Activated CD4-positive, alpha-beta T cell treated with anti-CD3 and anti-CD28 coated beads, Interleukin-2, amount 50 U/mL, for 24 hours (primary cell): ENCODE results near the gene CENPW.

Experiments
- DNase-seq, 2 donors: peaks; one replicate each; pipeline ENCODE4 v3.0.0-alpha.2; 2020; ENCODE audit warnings: low read depth in 1 of 2, low spot score in 1 of 2

The CENPW gene

DNA sequence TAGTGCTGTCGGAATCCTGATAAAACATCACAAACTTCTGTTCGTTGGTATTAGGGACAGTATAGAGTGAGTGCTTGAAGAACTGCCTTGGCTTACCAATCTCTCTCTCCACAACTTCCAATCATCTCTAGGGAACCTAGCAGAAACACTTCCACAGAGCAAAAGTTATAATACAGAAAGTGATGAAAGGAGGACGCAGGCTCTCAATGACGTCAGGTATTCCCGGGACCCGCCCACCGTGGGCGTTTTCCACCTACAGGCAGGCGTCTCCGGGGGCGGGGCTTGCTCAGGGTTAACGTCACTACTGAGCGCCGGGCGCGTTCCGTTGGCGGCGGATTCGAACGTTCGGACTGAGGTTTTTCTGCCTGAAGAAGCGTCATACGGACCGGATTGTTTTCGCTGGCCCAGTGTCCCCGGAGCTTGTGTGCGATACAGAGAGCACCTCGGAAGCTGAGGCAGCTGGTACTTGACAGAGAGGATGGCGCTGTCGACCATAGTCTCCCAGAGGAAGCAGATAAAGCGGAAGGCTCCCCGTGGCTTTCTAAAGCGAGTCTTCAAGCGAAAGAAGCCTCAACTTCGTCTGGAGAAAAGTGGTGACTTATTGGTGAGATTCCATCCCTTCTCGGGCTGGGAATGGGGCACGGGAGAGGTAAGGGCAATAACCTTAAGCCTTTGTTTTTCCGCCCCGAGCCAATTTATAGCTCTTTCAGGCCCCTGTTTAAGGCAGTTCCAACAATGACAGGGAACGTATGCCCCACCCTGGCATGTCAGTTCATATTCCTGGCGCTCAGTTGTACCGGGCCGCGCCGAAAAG, at the start of gene CENPW:
TSS of gene CENPW (plus strand) at position 320 of the 814 bp plus-strand sequence. CDS start at position 479, 159 bp downstream.
- peak; percentile 86 to 93 for DNase-seq

DNA sequence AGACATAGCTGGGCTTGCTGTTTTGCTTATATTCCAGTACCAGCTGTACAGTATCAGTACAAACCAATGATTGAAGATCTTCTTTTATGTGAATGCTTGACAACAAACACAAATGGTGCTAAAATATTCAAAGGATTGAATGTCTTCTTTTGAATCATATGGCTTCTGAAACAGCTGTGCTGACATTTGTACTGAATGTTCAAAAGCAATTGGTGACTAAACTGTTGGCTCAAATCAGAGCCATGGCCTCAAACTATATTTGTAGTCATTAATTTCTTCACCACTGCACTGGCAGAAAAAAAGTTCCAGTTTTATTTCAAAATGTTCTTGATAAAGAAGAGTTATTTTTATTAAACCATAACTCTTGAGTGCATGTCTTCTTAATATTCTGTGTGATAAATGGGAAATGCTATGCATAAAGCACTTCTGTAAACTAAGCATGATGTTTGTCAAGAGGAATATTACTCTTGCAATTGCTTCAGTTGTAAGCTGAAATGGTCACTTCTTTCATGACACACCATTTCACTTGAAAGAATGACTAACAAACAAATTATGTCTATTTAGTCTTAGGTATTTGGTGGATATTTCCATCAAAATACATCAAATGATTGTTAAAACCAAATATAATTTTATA, 45.9 kb upstream of the CENPW start:
- no peak for DNase-seq

DNA sequence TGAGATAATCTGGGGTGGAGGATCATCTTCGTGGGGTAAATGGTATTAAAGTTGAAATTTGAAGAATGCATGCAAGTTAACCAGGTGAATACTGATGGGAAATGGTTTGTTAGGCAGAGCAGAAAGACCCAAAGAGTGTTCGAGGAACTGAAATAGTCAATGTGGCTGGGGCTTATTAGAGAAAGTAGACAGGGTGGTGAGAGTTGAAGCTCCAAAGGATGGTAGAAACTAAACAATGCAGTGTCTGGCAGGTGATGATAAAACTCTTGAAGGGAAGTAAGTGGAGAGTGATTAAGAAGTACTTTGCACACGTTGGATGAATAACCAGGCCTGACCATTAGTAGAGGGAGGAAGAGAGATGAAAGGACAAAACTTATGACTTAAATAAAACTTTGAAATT, 39.8 kb upstream of the CENPW start:
- no peak for DNase-seq

DNA sequence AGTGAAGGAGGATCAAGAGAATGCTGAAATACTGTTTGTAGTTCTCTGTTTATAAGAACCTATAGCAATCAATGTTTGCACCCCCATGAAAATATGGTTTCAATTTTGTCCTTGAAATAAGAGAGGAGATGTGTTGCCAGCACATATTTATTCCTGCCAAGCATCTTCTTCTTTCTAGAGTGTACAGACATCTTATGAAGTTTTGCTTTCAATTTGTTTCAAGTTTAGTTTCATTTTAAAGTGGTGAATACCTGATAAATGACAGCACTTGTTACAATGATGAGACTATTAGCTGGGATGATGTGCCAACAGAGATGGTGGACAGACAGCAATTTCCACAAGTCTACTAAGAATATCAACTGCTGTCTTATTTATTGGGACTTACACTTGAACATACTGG, 39.2 kb upstream of the CENPW start:
- DNase-seq = no peak

DNA sequence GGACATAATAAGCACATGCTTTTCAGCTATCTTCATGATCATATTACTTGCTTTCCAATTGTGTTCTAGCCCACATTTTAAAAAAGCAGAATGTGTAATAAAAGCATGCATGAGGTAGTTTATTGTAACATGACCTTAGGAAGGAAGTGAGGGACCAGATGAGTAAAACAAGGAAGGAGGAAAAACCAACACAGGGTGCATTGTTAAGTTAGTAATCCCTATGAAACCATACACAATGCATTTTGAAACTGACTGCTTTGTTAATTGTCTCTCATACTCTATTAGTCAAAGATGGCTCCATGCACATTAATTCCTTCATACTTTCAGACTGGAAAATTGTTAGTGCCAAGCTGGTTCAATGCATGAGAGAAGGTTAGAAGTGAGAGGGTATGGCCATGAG, 37.7 kb upstream of the CENPW start:
- no peak for DNase-seq

DNA sequence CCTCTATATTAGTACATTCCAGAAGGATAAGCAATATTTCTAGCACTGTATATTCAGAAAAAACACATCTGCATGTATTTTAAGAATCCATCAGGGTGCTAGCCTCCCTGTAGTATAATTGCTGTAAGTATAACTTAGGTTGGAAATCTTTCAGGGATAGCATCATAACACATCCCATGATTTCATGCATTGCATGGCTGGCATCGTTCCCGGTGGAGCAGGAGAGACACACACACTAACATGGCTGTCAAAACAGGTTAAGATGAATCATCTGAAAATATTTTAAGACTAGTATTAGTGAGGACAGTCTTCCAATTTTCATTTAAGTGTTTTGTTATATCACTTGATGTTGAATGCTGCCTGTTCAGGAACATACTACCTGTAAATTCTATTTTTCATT, 32.1 kb upstream of the CENPW start:
- no peak for DNase-seq

DNA sequence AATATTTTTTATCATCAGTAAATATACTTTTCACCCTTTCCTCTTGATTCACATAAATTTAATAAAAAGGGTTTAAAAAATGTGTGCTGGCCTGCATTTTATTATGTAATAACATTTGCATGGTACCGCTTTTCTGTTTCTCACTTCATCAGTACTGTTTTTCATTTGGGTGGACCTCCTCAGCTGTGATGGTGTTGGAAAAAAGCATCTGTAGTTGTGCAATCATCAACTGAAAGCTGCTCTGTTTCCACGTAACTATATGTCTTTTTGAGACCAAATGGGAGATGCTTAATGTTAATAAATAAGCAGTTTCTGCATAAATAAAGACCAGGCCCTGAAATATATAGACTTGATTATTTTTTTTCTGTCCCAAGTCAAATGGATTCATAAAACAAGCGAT, 31.6 kb upstream of the CENPW start:
- DNase-seq = no peak

DNA sequence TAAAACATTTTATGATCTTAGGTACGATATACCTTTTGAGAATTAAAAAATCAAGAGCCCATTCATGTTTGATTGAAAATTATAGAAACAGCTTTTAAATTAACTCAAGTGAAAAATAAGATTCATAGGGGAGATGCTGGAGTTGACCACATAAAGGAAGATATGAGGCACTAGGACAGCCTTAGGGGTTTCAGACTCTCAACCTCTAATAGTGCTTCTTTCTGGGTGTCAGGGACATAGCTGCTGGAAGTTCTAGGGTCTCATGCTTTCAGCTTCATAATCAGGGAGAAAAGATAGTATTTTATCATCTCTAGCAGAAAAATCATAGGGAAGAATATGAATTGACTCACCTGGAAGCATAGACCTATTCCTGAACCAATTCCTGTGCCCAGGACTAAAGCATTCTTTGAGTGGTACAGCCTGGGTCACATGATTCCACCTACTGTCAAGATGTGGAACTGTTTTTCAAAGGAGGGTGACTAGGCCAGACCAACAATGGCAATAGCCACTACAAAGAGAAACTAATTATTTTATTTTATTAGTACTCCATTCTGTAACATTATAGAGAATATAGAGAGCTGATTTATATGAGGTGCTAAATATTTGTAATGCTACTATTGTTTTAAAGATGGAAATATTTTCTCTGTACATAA, 27.8 kb upstream of the CENPW start:
- no peak for DNase-seq

DNA sequence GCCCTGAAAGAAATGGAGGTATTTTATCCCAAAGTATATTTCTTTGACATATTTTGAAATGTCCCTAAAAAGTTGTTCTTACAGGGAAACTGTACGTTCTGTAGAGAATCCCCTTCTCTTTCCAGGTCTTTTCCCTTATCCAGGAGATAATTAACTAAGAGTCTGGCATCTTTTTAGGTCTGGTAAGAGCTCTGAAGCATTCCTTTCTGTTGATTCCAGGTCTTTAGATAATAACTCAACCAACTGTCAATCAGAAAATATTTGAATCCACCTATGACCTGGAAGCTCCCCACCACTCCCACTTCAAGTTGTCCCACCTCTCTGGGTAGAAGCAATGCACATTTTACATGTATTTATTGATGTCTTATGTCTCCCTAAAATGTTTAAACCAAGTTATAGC, 26.0 kb upstream of the CENPW start:
- DNase-seq = no peak

DNA sequence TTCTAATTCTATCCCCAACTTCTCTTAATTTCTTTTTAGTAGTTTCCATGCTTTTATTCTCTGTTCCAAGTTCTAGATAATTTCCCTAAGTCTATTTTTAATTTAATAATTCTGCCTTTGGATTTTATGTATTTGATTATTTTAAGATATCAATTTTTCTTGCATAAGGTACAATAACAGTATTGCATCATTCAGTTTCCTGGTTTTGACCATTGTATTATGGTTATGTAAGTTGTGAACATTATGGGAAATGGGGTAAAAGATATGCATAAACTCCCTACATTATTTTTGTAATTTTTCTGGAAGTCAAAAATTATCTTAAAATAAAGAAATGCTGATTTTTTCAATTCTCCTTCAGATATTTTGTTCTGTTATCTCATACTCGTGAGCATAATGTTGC, 21.1 kb upstream of the CENPW start:
- no peak for DNase-seq

DNA sequence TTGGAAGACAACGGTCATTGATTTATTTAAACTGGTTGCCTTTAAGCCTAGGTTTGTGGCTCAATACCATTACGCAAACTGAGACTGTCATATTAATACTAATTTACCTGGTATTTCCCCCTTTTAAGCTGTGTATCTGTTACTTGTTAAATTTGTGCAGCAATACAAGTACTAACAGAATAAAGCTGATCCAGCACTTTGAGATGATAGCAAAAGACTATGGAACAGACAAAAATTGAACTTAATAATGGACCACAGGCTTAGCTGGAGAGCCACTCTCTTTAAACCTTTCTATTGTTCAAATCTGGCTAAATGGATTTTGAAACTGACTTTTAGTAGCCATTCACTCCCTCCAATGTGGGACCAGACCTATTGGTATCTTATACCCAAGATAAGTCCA, 6.2 kb upstream of the CENPW start:
- no peak for DNase-seq

DNA sequence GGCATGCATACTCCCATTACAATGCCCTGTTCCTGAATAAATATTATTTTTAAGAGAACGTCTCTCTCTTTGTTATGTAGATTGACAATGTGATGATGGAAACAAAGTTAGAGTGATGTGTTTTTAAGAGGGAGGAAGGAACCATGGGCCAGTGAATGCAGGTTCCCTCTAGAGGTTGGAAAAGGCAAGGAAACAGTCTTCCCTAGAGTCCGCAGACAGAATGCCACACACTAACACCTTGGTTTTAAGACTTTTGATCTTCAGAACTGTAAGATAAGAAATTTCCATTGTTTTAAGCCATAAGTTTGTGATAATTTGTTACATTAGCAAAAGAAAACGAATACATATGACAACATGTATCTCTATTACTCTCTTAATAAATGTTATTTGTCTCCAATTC, 4.7 kb upstream of the CENPW start:
- DNase-seq = no peak

DNA sequence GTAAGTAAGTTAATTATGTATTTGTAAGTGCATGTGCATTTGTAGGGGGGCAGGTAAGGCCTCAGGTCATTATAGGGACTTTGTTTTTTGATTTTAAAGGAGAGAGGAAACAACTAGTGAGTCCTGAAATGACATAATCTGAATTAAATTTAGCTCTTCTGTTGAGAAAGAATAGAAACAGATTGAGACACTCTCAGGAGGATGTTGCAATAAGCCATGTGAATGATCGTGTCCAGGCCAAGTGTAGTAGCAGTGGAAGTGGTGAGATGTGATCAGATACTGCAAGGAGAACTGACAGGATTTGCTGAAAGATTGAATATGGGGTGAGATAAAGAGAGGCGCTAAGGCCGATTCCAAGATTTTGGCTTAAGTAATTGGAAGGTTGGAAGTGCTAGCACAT, 2.6 kb upstream of the CENPW start:
- no peak for DNase-seq

DNA sequence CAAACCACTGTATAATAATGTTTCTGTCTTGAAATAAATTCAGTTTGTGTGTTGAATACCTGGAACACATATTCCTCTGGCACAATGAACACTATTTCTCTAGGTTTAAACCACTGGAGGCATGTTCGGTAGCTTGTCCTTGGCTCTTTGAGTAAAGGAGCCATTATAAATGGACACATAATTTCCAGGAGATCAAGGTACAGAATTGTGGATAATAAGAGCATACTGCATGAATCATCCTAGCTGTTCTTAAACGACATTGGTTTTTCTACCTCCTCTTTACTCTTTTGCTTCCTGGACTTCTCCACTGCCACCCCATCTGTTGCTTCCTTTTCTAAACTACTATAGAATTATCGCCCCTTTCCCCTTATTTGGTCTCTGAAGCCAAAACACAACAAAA, 1.2 kb downstream of the CENPW start:
- DNase-seq = no peak

DNA sequence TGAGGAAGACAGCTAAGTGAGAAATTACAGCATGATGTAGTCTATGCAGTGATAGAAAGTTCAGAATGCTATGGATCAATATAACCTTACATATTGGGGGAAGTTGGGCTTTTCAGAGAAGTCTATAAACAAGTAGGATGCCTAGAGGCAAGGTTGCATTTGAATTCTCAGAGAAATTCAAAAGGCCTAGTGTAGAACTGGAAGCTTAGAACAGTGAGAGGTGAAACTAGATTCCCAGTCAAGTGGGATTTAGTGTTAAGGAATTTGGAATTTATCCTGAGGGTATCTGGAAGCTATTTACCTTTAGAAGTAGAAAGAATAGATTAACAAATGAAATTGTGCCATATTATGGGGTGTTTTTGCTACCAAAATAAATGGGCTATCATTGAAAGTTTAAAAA, 4.3 kb downstream of the CENPW start:
- DNase-seq = no peak

DNA sequence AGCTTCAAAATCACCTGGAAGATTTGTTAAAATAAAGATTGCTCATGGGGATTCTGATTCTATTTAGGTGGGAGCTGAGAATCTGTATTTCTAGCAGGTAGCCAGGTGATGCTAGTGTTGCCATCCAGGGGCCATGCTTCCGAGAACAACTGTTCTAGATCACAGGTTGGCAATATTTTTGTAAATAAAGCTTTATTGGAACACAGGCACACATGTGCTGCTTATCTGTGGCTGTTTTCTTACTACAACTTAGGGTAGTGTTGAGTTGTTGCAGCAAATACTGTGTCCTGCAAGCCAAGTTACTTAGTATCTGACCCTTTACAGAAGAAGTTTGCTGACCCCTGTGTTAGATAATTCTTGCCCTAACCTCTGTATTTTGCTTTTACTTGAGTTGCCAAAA, 12.0 kb downstream of the CENPW start:
- no peak for DNase-seq

DNA sequence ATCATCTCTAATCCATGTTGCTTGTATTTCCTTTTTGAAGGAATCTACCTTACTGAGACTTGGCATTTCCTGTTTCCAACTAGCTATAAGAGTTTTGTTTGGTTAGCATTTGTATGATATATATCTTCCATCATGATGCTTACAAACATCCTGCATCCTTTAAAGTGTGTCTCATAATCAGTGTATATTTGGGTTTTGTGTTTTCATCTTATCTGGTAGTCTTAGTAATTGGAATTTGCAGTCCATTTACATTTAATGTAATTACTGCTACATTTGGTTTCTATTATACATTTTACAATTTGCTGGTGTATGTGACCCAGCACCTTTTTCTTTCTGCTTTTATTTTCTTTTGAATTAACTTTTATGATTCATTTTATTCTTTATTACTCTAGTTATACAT, 12.6 kb downstream of the CENPW start:
- DNase-seq = no peak

DNA sequence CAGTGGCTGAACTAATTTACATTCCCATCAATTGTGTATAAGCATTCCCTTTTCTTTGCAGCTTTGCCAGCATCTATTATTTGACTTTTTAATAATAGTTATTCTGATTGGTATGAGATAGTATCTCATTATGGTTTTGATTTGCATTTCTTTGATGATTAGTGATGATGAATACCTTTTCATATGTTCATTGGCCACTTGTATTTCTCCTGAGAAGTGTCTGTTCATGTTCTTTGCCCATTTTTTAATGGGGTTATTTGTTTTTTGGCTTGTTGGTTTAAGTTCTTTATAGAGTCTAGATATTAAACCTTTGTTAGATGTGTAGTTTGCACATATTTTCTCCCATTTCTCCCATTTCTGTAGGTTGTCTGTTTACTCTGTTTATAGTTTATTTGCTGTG, 16.6 kb downstream of the CENPW start:
- no peak for DNase-seq

DNA sequence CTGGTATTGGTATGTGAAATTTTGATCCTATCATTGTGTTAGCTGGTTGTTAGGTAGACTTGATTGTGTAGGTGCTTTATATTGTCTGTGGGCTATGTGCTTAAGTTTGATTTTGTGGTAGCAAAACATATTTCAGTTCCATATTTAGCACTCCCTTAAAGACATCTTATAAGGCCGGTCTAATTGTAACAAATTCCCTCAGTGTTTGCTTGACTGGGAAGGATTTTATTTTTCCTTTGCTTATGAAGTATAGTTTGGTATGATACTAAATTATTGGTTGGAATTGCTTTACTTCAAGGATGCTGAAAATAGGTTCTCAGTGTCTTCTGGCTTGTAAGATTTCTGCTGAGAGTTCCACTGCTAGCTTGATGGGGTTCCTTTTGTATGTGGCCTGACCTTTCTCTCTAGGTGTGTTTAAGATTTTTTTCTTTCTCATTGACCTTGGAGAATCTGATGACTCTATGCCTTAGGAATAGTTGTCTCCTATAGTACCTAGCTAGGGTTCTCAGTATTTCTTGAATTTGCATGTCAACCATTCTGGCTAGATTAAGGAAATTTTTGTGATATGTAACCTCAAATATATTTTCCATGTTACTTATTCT, 20.1 kb downstream of the CENPW start:
- DNase-seq = no peak

DNA sequence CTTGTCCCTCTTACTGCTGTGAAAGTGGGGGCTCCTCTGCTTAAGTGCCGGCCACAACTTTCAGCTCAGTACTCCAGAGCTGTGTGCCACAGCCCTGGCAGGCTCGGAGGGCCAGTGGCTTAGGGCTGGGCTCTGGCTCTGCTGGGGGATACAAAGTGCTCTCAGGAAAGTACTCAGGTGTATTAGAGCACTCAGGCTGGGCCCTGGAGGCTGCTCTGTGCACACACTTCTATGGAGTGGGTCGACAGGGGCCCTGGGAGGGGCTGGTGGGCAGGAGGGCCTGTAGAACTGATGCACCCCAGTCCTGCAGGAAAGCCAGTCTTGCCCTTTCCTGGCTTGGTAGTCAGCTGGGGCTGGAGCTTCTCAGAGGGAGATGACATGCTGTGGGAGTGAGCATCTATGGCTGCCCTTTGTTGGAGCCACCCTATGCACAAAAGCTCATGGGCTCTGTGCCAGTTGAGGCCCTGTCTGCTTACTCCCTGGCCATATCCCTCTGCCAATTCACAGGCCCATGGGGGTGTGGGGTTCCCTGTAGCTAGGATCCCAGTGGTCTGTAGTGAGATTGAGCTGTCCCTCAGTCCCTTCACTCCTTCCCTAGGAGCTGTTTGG, 22.0 kb downstream of the CENPW start:
- no peak for DNase-seq

DNA sequence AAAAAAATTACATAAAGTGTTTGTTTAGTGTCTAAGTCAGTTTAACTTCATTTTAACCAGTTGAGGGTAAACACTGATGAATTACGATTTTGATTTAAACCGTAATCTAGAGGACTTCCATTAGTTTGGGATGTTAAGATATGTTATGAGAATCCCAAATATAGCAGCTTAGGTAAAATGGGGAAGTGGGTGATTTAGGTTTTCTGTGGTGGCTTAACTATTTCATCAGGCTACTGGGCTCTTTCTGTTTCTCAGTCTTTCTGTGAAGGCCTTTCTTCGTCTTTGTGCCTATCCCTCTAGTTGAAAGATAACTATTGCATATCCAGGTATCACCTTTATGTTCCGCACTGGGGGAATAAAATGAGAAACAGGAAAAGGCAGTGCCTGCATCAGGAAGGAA, 27.9 kb downstream of the CENPW start:
- no peak for DNase-seq

DNA sequence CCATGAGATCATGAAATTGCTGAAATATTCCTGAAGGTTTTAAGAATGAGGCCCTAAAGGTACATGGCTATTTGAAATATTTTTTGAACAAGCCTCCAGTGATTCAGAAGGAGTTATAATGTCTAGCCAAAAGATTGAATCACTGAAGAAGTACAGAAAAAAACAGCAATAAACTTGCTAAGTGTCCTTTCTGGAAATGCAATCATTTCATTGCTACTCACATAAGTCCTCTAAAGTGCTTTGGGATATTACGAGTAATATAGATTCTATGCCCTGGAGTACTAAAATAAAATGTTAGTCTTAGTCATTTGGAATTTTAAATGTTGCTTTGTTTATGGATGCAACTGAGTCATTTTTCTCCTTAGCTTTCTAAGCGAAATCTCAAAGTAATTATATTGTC, 32.7 kb downstream of the CENPW start:
- DNase-seq = no peak
